Measurements from ENCODE around the gene CDC34.

The CDC34 gene

GRCh38 chr19:497869-498510, 33.6 kb upstream of the CDC34 start:
- no peak for DNase-seq

GRCh38 chr19:498511-498891, 33.1 kb upstream of the CDC34 start:
- DNase-seq: peak; percentile 15

GRCh38 chr19:498977-499623, 32.5 kb upstream of the CDC34 start:
- DNase-seq: no peak

GRCh38 chr19:501646-502045, 29.9 kb upstream of the CDC34 start:
- no peak for DNase-seq

- DNase-seq: no peak
These were observed 26.9 kb upstream of the CDC34 start for GRCh38 chr19:504616-505015.

GRCh38 chr19:506404-507285, 24.9 kb upstream of the CDC34 start:
- peak; percentile 99 for DNase-seq

GRCh38 chr19:507286-508203, 24.0 kb upstream of the CDC34 start, which contains the start of gene TPGS1:
Gene TPGS1, plus strand, starts transcription at chr19:507497. Its CDS starts 10 bp downstream, at chr19:507507.
- peak; percentile 67 for DNase-seq

GRCh38 chr19:508204-509150, 23.1 kb upstream of the CDC34 start:
- DNase-seq: no peak

- DNase-seq: peak; percentile 93
These were observed 20.9 kb upstream of the CDC34 start for GRCh38 chr19:510606-511100.

GRCh38 chr19:511101-511851, 20.3 kb upstream of the CDC34 start:
- DNase-seq: peak; percentile 98

- DNase-seq: peak; percentile 95
These were observed 18.8 kb upstream of the CDC34 start for GRCh38 chr19:512547-513365.

- no peak for DNase-seq
These were observed 18.0 kb upstream of the CDC34 start for GRCh38 chr19:513368-514165.

- DNase-seq: no peak
These were observed 17.3 kb upstream of the CDC34 start for GRCh38 chr19:514166-514663.

GRCh38 chr19:517721-518597, 13.6 kb upstream of the CDC34 start:
- DNase-seq: peak; percentile 70

- no peak for DNase-seq
These were observed 12.8 kb upstream of the CDC34 start for GRCh38 chr19:518598-519231.

- DNase-seq: no peak
These were observed 12.1 kb upstream of the CDC34 start for GRCh38 chr19:519449-519865.

- DNase-seq: no peak
These were observed 8.8 kb upstream of the CDC34 start for GRCh38 chr19:522726-523125.

Data from NCI-H1436 (cell line).